HepG2 (cell line): Measurements from ENCODE around the gene LCA5. TPM values are rescaled to one million over a fixed set of nuclear protein-coding genes. Genes with fewer than 3 reads are reported as not detected.

Experiments
- ATAC-seq: fragments of 200-7000 bp; cut with Tn5 transposase; 3 replicates; pipeline ENCODE4 v1.9.1; 2020; ENCODE audit warnings: mild to moderate bottlenecking, moderate library complexity
- BruUV-seq: library from RNA; stranded (reverse); fragments of 400-500 nt; replicated peaks from 2 replicates; lab custom pipeline; 2021; lab: Mats Ljungman, UMichigan
- CTCF ChIA-PET: fragments of 300-600 bp; formaldehyde crosslinking; extraction: SDS; loops from one replicate; lab custom pipeline; 2021; ENCODE audit warnings: low total read pairs, inconsistent platforms, low intra/inter-chr PET ratio; lab: Yijun Ruan, JAX
- POLR2A ChIA-PET: fragments of 350-600 bp; sonication (Branson Sonifier 250); formaldehyde crosslinking; loops from one replicate; lab custom pipeline; 2020; ENCODE audit warnings: antibody characterized with exemption, inconsistent platforms; lab: Yijun Ruan, JAX
- DNase-seq: peaks from one replicate; pipeline ENCODE4 v3.0.0-alpha.2; 2015; ENCODE audit warnings: low spot score
- FAIRE-seq: peaks from 3 replicates; lab custom pipeline; 2011; peaks lifted over from hg19 to GRCh38; lab: Jason Lieb, UNC
- H2AFZ ChIP-seq: one replicate; pipeline ENCODE4 v1.6.1; 2011; ENCODE audit warnings: low read length, inconsistent platforms
- H3K27ac ChIP-seq: fragments of 300-600 bp; 3 replicates; pipeline ENCODE4 v1.8.0; 2011; ENCODE audit warnings: mixed run types, mild to moderate bottlenecking, mixed read lengths, low read length, inconsistent platforms; ENCODE audit not compliant: insufficient read depth; ENCODE audit errors: extremely low read length
- H3K27me3 ChIP-seq, 2 experiments: fragments of 200-600 bp in 1 of 2; 2 replicates in 1 of 2; 3 replicates in 1 of 2; pipeline versions ENCODE4 v1.6.0 to v1.8.0; 2011; ENCODE audit warnings: low read length in 2 of 2, mild to moderate bottlenecking in 2 of 2, moderate library complexity in 2 of 2, inconsistent platforms in 1 of 2; ENCODE audit not compliant: insufficient read depth in 2 of 2, control insufficient read depth in 1 of 2
- H3K36me3 ChIP-seq, 2 experiments: fragments of 200-600 bp in 1 of 2; replicated peaks in 1 of 2; 2 replicates in 1 of 2; 3 replicates in 1 of 2; pipeline versions ENCODE4 v1.5.1 to v1.8.0; 2011; ENCODE audit warnings: low read length in 2 of 2, inconsistent platforms in 1 of 2; ENCODE audit not compliant: insufficient read depth in 2 of 2, control insufficient read depth in 1 of 2
- H3K4me1 ChIP-seq: 2 replicates; pipeline ENCODE4 v1.5.1; 2012; ENCODE audit warnings: low read length, inconsistent platforms; ENCODE audit not compliant: insufficient read depth
- H3K4me2 ChIP-seq: 2 replicates; pipeline ENCODE4 v1.6.0; 2011; ENCODE audit warnings: low read depth, low read length, inconsistent platforms
- H3K4me3 ChIP-seq, 3 experiments: fragments of 200-600 bp in 1 of 3; sonication (generic), shearing (Covaris generic) in 1 of 3; replicated peaks in 1 of 3; 2 replicates each; pipeline ENCODE4 v1.5.1; 2011 to 2016; ENCODE audit warnings: low read length in 3 of 3, inconsistent platforms in 2 of 3, low read depth in 2 of 3, mild to moderate bottlenecking in 2 of 3, control low read depth in 1 of 3, mixed read lengths in 1 of 3; ENCODE audit not compliant: insufficient read depth in 1 of 3
- H3K79me2 ChIP-seq: one replicate; pipeline ENCODE4 v1.6.1; 2011; ENCODE audit warnings: low read length, inconsistent platforms; ENCODE audit not compliant: insufficient read depth
- H3K9ac ChIP-seq: 2 replicates; pipeline ENCODE4 v1.6.0; 2011; ENCODE audit warnings: mild to moderate bottlenecking, low read depth, low read length, inconsistent platforms; ENCODE audit not compliant: insufficient read depth
- H3K9me3 ChIP-seq: 2 replicates; pipeline ENCODE4 v1.5.1; 2012; ENCODE audit warnings: mild to moderate bottlenecking, low read length
- H4K20me1 ChIP-seq: 2 replicates; pipeline ENCODE4 v1.6.0; 2011; ENCODE audit warnings: inconsistent platforms, mild to moderate bottlenecking, low read length, moderate library complexity; ENCODE audit not compliant: insufficient read depth
- CHCHD3 ChIP-seq: sonication (generic); formaldehyde crosslinking; IDR thresholded peaks from 2 replicates; pipeline ENCODE4 v1.8.0; 2022; ENCODE audit warnings: mild to moderate bottlenecking, missing genetic modification reagents, moderate library complexity
- FOXA3 ChIP-seq: IDR thresholded peaks from 2 replicates; pipeline ENCODE4 v1.6.1; 2016; ENCODE audit warnings: missing genetic modification reagents, missing compliant biosample characterization
- HDAC1 ChIP-seq: sonication (generic); formaldehyde crosslinking; IDR thresholded peaks from 2 replicates; pipeline ENCODE4 v1.5.1; 2020; ENCODE audit warnings: mild to moderate bottlenecking, missing genetic modification reagents
- MEF2D ChIP-seq: sonication (generic); formaldehyde crosslinking; IDR thresholded peaks from 2 replicates; pipeline ENCODE4 v1.5.1; 2020; ENCODE audit warnings: mild to moderate bottlenecking, missing genetic modification reagents
- NFIC ChIP-seq: IDR thresholded peaks from 2 replicates; pipeline ENCODE4 v1.6.1; 2012; ENCODE audit warnings: mild to moderate bottlenecking, low read length, inconsistent platforms
- PHF8 ChIP-seq: sonication (generic); formaldehyde crosslinking; IDR thresholded peaks from 2 replicates; pipeline ENCODE4 v1.5.0; 2020; ENCODE audit warnings: missing genetic modification reagents
- POLR2AphosphoS2 ChIP-seq: IDR thresholded peaks from 2 replicates; pipeline ENCODE4 v1.6.1; 2011; ENCODE audit warnings: low read depth, low read length, improper control_type of control experiment
- RELA ChIP-seq: sonication (generic); formaldehyde crosslinking; IDR thresholded peaks from 2 replicates; pipeline ENCODE4 v1.4.0; 2020; ENCODE audit warnings: missing genetic modification reagents
- RNF2 ChIP-seq: fragments of 450-650 bp; conservative IDR thresholded peaks from 2 replicates; pipeline ENCODE4 v1.6.1; 2016; ENCODE audit warnings: low read depth
- SPEN ChIP-seq: sonication (generic); formaldehyde crosslinking; IDR thresholded peaks from 2 replicates; pipeline ENCODE4 v1.5.1; 2020; ENCODE audit warnings: low read depth, mild to moderate bottlenecking, missing genetic modification reagents
- TBX2 ChIP-seq: sonication (generic); formaldehyde crosslinking; IDR thresholded peaks from 2 replicates; pipeline ENCODE4 v1.5.0; 2020; ENCODE audit warnings: missing genetic modification reagents, mild to moderate bottlenecking, borderline replicate concordance
- TCF7L2 ChIP-seq: IDR thresholded peaks from 2 replicates; pipeline ENCODE4 v1.6.1; 2011; ENCODE audit warnings: mild to moderate bottlenecking, low read depth, low read length, moderate library complexity
- ZNF292 ChIP-seq: sonication (generic); formaldehyde crosslinking; IDR thresholded peaks from 2 replicates; pipeline ENCODE4 v1.8.1; 2022; ENCODE audit warnings: mild to moderate bottlenecking, low read depth, missing genetic modification reagents, borderline replicate concordance
- ZNF3 ChIP-seq: IDR thresholded peaks from 2 replicates; pipeline ENCODE4 v1.7.0; 2017; ENCODE audit warnings: inconsistent platforms
- ZNF616 ChIP-seq: sonication (generic); formaldehyde crosslinking; IDR thresholded peaks from 2 replicates; pipeline ENCODE4 v1.5.0; 2020; ENCODE audit warnings: low read depth, mild to moderate bottlenecking, missing genetic modification reagents
- ZNF652 ChIP-seq: IDR thresholded peaks from 2 replicates; pipeline ENCODE4 v1.6.1; 2016; ENCODE audit warnings: low read depth, borderline replicate concordance
- WGBS: methylation state at CpG from one replicate; pipeline ENCODE4 v1.1.6; 2017; ENCODE audit warnings: low lambda C conversion rate; 5-methylcytosine and 5-hydroxymethylcytosine counted together
- in situ Hi-C: cut with HindIII; loops from 2 replicates; pipeline ENCODE4 v1.10.0; 2017; ENCODE audit warnings: low pct_unique_long_range_greater_than_20kb; ENCODE audit not compliant: extremely low pct_ligation_motif_present
- intact Hi-C: fragments of 100-400 bp; cut with micrococcal nuclease; formaldehyde crosslinking; loops from one replicate; pipeline ENCODE4 v1.10.0; 2022; ENCODE audit not compliant: unreplicated experiment
- polyA plus RNA-seq, 8 experiments: library from polyadenylated mRNA; depleted of rRNA in 3 of 8; stranded (reverse) in 7 of 8; unstranded in 1 of 8; fragments of >200 nt; fragmentation: Illumina TruSeq in 4 of 8; extraction: Trizol in 4 of 8; gene quantifications; 2 replicates each; pipeline versions ENCODE4 v1.2.1 to v1.2.3, GENCODE V29; 2011 to 2016; ENCODE audit warnings: low read depth in 4 of 8, missing spikeins in 1 of 8, mixed read lengths in 1 of 8; ENCODE audit not compliant: insufficient read depth in 1 of 8
- total RNA-seq, 5 experiments: library from RNA; depleted of rRNA; stranded (reverse); fragments of >200 nt; fragmentation: Illumina TruSeq; extraction: Trizol; gene quantifications; 2 replicates each; pipeline ENCODE4 v1.2.3, GENCODE V29; 2016; ENCODE audit warnings: low read depth in 1 of 5
- TF ChIP-seq, protein P1 (sequence below): IDR thresholded peaks from 2 replicates; pipeline ENCODE4 v1.6.1; 2018; ENCODE audit warnings: missing genetic modification reagents, mild to moderate bottlenecking, missing compliant biosample characterization
- TF ChIP-seq, protein P2 (sequence below): sonication (generic); formaldehyde crosslinking; IDR thresholded peaks from 2 replicates; pipeline ENCODE4 v1.5.1; 2020; ENCODE audit warnings: mild to moderate bottlenecking, missing genetic modification reagents, moderate library complexity
- TF ChIP-seq, protein P3 (sequence below): sonication (generic); formaldehyde crosslinking; IDR thresholded peaks from 2 replicates; pipeline ENCODE4 v1.4.0; 2020; ENCODE audit warnings: low read depth, mild to moderate bottlenecking, missing genetic modification reagents
- TF ChIP-seq, protein P4 (sequence below): sonication (generic); formaldehyde crosslinking; IDR thresholded peaks from 2 replicates; pipeline ENCODE4 v1.5.1; 2020; ENCODE audit warnings: missing genetic modification reagents, mild to moderate bottlenecking, borderline replicate concordance

Gene LCA5
- total and polyA plus RNA-seq, 2 of the 13 experiments (the other 11 are each of a cell fraction or from before 2014, with no cell fraction given) = 0.84 to 4.6 TPM

- H3K9ac ChIP-seq = no peak overlapping the region
- CTCF ChIA-PET = no interaction called here
- H3K27ac ChIP-seq = no peak overlapping the region
- H2AFZ ChIP-seq = no peak overlapping the region
- no peak overlapping the region for H3K4me3 ChIP-seq
- H3K36me3 ChIP-seq = peaks cover 2 to 3% of the 10 kb centered on the region in 2 experiments; a peak in 2 of 5 replicates
- DNase-seq (no peak), FAIRE-seq (no peak)
- H4K20me1 ChIP-seq = no peaks in the 10 kb centered on the region
- intact Hi-C loops = no loop called here
- no peak for TF ChIP-seq ZNF3 (CRISPR knock-in tag)
- no peak for TF ChIP-seq HDAC1 (CRISPR knock-in tag)
- TF ChIP-seq NFIC = no peak
- TF ChIP-seq CHCHD3 = no peak
- TF ChIP-seq RELA (CRISPR knock-in tag) = no peak
- TF ChIP-seq, protein P1, sequence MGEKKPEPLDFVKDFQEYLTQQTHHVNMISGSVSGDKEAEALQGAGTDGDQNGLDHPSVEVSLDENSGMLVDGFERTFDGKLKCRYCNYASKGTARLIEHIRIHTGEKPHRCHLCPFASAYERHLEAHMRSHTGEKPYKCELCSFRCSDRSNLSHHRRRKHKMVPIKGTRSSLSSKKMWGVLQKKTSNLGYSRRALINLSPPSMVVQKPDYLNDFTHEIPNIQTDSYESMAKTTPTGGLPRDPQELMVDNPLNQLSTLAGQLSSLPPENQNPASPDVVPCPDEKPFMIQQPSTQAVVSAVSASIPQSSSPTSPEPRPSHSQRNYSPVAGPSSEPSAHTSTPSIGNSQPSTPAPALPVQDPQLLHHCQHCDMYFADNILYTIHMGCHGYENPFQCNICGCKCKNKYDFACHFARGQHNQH (CRISPR knock-in tag) = no peak
- TF ChIP-seq, protein P2, sequence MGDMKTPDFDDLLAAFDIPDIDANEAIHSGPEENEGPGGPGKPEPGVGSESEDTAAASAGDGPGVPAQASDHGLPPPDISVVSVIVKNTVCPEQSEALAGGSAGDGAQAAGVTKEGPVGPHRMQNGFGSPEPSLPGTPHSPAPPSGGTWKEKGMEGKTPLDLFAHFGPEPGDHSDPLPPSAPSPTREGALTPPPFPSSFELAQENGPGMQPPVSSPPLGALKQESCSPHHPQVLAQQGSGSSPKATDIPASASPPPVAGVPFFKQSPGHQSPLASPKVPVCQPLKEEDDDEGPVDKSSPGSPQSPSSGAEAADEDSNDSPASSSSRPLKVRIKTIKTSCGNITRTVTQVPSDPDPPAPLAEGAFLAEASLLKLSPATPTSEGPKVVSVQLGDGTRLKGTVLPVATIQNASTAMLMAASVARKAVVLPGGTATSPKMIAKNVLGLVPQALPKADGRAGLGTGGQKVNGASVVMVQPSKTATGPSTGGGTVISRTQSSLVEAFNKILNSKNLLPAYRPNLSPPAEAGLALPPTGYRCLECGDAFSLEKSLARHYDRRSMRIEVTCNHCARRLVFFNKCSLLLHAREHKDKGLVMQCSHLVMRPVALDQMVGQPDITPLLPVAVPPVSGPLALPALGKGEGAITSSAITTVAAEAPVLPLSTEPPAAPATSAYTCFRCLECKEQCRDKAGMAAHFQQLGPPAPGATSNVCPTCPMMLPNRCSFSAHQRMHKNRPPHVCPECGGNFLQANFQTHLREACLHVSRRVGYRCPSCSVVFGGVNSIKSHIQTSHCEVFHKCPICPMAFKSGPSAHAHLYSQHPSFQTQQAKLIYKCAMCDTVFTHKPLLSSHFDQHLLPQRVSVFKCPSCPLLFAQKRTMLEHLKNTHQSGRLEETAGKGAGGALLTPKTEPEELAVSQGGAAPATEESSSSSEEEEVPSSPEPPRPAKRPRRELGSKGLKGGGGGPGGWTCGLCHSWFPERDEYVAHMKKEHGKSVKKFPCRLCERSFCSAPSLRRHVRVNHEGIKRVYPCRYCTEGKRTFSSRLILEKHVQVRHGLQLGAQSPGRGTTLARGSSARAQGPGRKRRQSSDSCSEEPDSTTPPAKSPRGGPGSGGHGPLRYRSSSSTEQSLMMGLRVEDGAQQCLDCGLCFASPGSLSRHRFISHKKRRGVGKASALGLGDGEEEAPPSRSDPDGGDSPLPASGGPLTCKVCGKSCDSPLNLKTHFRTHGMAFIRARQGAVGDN = no peak
- no peak for TF ChIP-seq PHF8 (CRISPR knock-in tag)
- TF ChIP-seq ZNF652 (CRISPR knock-in tag) = no peak
- TF ChIP-seq RNF2 = no peak
- TF ChIP-seq, protein P3, sequence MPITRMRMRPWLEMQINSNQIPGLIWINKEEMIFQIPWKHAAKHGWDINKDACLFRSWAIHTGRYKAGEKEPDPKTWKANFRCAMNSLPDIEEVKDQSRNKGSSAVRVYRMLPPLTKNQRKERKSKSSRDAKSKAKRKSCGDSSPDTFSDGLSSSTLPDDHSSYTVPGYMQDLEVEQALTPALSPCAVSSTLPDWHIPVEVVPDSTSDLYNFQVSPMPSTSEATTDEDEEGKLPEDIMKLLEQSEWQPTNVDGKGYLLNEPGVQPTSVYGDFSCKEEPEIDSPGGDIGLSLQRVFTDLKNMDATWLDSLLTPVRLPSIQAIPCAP (CRISPR knock-in tag) = no peak
- TF ChIP-seq TCF7L2 = no peak
- no peak for TF ChIP-seq SPEN (CRISPR knock-in tag)
- TF ChIP-seq ZNF616 (CRISPR knock-in tag) = no peak
- no peak for TF ChIP-seq FOXA3 (CRISPR knock-in tag)
- no peak for TF ChIP-seq TBX2 (CRISPR knock-in tag)
- TF ChIP-seq ZNF292 = no peak
- TF ChIP-seq POLR2AphosphoS2 = no peak
- TF ChIP-seq MEF2D (CRISPR knock-in tag) = no peak
- TF ChIP-seq, protein P4, sequence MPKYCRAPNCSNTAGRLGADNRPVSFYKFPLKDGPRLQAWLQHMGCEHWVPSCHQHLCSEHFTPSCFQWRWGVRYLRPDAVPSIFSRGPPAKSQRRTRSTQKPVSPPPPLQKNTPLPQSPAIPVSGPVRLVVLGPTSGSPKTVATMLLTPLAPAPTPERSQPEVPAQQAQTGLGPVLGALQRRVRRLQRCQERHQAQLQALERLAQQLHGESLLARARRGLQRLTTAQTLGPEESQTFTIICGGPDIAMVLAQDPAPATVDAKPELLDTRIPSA (CRISPR knock-in tag) = no peak
- TF ChIP-seq, all 625 proteins: peak for 0
- 94% methylated on average over 1 of the region's 1 CpG for WGBS
- in situ Hi-C loops = no loop called here
- peaks cover 5% of the 10 kb centered on the region for H3K79me2 ChIP-seq
- H3K27me3 ChIP-seq = no peaks in the 10 kb centered on the region
- no peak overlapping the region for H3K4me2 ChIP-seq
- peaks cover 21% of the 10 kb centered on the region for H3K4me1 ChIP-seq
- H3K9me3 ChIP-seq = no peaks in the 10 kb centered on the region
- ATAC-seq = no peak
- POLR2A ChIA-PET = interaction anchor here (1.0 kb wide), 1 partner anchor 9 kb away, joined by 3 read pairs; no protein-coding TSS in a partner anchor
- no TSS peak for BruUV-seq
Measured at GRCh38 chr6:79543411-79543810, 6.2 kb upstream of the LCA5 start.
